HG02840 (cell line): ENCODE measurements around the gene LMF2.
"Not testable (repeated sequence)": the region's sequence is repeated elsewhere in the genome, so short reads cannot be mapped to it uniquely, and the experiment has no call there.

ENCODE experiments used
- ATAC-seq: cut with Tn5 transposase; IDR thresholded peaks from one replicate; pipeline ENCODE4 v1.9.1; 2021; ENCODE audit warnings: mild to moderate bottlenecking, moderate library complexity, moderate number of reproducible peaks; ENCODE audit not compliant: unreplicated experiment, low FRiP score

Gene LMF2

DNA sequence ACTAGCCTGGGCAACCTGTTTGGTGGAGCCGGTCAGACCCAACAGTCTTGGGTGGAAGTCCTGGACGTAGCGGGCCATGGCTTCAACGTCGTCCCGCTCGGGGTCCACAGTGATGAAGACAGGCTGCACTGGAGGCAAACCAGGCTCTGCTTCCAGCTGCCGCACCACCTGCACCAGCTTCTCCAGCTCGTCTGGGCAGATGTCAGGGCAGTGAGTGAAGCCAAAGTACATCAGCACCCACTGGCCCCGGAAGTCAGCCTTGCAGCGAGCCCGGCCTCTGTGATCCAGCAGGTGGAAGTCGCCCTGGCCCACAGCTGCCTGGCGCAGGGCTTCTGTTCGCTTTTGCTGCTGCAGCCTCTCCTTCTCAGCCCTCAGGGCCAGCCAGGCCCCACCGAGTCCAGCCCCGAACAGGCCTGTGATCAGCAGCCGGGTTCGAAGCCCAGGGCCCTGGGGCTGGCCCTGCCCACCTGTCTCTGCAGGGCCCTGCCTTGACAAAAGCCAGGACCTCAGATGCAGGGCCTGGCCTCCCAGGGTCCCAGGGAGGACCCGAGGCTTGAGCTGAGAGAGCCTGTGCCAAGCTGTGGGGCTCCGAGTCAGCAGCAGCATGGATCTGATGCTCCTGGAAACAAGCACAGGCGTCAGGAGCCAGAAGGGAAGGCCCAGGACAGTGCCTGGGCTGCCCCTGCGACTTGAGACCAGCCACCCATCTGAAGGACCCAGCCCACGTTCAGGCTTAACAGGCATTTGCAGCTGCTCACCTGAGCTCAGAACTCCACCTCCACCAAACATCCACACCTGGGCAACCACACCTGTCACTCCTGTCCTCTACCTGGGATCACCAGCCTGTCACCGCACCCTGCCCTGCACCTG, 16.5 kb upstream of the LMF2 start:
- no peak for ATAC-seq

DNA sequence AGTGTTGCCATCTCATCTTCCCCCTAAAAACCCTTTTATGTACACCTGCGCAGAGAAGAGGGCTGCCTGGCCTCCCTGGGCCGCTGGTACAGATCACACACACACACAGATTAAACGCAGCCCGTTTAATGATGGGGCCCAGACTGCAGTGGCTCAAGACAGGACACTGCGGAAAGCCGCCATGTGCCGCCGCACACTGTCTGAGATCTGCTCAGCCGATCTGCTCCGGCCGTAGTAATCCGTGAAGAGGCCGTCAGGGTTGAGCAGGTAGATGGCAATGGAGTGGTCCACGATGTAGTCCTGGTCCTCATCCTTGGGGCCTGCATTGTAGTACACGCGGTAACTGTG, 15.9 kb upstream of the LMF2 start:
- no peak for ATAC-seq

DNA sequence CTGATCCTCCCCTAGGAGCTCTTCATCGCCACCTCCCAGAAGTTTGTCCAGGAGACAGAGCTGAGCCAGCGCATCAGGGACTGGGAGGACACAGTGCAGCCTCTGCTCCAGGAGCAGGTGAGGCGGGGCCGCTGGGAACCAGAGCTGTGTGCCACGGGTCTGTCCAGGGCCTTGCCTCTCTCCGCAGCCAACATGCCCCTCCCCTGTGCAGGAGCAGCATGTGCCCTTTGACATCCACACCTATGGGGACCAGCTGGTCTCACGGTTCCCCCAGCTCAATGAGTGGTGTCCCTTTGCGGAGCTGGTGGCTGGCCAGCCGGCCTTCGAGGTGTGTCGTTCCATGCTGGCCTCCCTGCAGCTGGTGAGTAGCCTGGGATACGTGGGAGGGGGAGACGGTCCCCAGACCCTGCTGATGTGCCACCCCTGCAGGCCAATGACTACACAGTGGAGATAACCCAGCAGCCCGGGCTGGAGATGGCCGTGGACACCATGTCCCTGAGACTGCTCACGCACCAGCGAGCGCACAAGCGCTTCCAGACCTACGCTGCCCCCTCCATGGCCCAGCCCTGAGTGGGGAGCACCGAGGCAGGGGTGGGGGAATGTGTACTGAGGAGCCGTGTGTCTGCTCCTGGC, 15.4 kb upstream of the LMF2 start:
- ATAC-seq, result no peak

DNA sequence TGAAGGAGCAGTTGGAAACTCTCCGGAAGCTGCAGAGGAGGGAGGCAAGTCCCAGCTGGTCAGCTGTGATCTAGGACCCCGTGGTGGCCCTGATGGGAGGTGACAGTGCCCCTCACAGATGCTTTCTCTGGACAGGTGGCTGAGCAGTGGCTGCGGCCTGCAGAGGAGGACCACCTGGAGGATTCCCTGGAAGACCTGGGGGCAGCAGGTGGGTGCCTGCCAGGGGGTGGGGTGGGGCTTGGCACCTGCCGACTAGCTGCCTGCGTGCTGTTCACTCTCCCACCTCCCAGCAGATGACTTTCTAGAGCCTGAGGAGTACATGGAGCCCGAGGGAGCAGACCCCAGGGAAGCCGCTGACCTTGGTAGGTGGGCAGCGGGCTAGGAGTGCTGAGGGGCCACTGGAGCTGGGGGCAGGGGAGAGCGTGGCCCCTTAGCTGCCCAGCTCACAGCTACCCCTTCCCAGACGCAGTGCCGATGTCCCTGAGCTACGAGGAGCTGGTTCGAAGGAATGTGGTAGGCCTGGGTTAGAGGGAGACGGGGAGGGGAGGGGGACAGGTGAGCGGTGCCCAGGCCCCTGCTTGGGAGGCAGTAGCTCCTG, 14.8 kb upstream of the LMF2 start:
- no peak for ATAC-seq

DNA sequence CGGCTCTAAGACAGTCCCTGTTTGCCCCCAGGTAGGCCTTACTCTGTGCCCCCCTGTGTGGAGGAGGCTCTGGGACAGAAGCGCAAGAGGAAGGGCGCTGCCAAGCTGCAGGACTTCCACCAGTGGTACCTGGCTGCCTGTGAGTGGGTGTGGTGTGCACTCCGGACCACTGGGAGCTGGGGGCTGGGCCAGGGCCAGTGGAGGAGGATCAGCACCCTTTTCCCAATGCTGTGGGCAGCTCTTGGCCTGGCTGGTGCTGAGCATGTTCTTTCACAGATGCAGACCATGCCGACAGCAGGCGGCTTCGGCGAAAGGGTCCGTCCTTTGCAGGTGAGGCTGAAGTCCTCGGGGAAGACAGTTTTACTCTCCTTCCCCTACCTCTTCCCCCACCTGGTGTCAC, 14.2 kb upstream of the LMF2 start:
- ATAC-seq, result no peak

DNA sequence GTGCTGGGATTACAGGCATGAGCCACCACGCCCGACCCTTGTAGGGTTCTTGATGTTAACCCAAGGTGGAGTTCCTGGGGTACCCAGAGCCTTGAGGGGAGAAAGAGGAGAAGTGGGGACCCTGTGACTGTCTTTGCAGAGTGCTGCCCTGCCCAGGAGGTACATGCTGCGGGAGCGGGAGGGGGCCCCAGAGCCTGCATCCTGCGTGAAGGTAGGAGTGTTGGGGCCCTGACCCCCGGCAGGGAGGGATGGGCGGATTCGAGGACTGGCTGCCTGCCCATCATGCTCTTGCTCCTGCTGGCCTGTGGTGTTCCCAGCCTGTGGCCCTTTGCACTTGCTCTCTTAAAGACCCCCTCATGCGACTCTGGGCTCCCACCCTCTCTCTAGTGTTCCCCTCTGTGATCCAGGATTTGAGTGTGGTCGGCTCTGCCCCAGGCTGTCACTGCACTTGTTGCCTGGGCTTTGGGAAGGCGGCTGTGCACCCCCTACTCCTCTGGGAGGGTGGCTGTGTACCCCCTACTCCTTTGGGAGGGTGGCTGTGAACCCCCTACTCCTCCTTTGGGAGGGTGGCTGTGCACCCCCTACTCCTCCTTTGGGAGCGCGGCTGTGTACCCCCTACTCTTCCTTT, 13.4 kb upstream of the LMF2 start:
- ATAC-seq, result no peak

DNA sequence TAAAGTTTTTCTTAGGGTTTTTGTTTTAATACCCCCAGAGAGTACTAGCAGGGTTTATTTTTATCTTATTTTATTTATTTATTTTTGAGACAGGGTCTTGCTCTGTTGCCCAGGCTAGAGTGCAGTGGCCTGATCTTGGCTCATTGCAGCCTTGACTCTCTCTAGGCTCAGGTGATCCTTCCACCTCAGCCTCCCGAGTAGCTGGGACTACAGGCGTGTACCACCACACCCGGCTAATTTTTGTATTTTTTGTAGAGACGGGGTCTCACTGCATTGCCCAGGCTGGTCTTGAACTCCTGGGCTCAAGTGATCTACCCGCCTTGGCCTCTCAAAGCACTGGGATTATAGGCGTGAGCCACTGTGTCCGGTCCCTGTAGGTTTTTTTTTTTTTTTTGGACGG, 12.7 kb upstream of the LMF2 start:
- ATAC-seq, result not testable (repeated sequence)

DNA sequence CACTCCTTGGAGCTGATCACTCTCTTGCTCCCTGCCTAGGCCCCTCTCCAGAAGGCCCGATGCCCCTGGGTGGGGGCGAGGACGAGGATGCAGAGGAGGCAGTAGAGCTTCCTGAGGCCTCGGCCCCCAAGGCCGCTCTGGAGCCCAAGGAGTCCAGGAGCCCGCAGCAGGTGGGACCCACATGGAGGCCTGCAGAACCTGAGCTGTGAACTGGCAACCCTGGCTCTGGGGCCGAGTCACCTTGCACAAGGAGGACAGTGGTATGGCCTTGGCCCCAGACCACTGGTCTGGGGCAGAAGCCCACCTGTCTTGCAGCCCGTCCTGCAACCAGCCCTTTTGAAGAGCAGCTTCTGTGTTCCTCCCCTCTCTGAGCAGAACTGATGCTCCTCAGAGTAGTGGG, 11.6 kb upstream of the LMF2 start:
- ATAC-seq, result no peak

DNA sequence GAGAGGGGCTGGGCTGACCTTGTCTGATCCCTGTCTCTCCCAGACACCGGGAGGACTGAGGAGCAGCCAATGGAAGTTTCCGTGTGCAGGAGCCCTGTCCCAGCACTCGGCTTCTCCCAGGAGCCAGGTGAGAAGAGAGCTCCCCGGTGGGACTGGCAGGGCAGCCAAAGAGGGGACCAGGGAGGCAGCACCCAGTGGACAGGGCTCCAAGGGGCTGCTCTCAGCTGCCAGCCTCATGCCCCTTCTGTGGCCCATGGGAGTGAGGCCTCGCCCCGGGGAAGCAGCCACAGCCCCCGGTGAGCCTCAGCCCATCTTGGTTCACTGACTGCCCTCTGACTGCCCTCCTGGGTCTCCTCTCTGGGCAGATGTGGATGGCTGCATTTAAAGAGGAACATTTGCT, 11.1 kb upstream of the LMF2 start:
- no peak for ATAC-seq

DNA sequence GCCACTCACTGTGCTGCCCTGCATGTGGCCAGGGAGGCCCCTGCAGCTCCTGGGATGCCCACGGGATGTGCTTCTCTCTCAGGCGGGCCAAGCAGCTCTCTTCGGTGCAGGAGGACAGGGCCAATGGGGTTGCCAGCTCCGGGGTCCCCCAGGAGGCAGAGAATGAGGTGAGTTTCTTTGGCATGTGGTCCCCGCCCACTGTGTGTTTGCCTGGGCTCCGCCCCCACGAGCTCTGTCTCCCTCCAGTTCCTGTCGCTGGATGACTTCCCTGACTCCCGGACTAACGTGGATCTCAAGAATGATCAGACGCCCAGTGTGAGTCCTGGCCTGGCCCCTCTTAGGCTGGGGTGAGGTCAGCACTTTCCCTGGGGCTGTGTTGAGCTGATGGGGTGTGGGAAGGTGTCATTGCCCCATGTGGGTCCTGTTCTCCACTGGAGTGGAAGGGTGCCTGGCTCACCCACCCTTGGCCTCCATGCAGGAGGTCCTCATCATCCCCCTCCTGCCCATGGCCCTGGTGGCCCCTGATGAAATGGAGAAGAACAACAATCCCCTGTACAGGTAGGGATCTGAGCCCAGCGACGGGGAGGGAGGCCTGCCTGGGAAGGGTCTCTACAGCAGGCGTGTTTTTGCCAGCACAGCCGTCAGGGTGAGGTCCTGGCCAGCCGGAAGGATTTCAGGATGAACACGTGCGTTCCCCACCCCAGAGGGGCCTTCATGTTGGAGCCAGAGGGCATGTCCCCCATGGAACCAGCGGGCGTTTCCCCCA, 10.2 kb upstream of the LMF2 start:
- no peak for ATAC-seq

DNA sequence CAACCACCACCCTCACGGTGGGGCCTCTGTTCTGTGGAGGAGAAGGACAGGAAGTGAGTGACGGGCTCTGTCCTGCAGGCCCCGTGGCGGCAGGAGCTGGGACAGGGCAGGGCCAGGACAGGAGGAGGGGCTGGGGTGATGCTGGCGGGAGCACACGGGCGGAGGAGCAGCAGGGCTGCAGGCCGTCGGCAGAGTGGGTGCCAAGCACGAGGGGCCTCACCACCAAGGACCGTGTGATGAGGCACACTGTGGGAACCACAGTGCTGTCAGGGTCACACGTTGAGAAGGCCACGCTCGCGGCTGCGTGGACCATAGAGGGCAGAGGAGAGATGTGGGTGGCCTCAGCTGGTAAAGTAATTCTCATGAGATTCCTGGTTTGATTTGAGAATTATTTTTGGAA, 9.4 kb upstream of the LMF2 start:
- ATAC-seq, result no peak

DNA sequence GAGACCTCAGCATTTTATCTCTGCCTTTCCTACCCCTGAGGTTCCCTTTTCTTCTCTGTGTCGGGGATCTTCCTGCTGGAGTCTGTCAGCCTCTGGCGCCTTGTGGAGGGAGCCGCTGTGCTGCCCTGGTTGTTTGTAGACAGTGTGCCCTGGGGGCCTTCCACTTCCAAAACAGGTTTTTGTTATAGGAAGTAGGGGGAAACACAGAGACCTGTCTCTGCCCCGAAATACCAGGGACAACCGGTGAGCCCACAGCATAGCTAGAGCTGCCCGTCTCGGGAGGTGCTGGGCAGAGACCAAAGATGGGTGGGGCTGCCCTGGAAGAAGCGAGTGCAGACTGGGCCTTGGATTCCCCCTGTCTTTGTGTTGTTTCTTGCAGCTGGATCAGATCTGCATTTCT, 8.6 kb upstream of the LMF2 start:
- no peak for ATAC-seq

DNA sequence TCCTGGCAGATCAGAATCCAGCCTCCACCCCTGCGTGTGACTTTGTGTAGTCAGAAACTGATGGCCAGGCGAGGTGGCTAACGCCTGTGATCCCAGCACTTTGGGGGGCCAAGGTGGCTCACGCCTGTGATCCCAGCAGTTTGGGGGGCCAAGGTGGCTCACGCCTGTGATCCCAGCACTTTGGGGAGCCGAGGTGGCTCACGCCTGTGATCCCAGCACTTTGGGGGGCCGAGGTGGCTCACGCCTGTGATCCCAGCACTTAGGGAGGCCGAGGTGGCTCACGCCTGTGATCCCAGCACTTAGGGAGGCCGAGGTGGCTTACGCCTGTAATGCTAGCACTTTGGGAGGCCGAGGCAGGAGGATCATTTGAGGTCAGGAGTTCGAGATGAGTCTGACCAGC, 5.7 kb upstream of the LMF2 start:
- ATAC-seq, result no peak

DNA sequence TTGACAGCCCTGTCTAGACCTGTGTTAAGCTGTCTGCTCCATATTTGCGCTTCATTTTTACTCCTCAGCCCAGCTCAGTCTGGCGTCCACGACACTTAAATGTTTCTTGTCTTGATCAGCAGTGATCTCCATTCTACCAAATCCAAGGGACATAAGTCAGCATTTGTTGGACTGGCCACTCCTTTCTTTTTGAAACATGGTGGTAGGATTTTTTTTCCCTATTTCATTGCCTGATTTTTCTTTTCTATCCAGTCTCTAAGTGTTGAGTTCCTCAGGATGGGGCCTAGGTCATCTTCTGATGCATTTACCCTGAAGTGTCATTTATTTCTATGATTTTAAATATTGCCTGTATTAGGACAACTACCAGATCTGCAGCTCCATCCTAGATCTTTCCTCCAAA, 1.4 kb upstream of the LMF2 start:
- no peak for ATAC-seq

DNA sequence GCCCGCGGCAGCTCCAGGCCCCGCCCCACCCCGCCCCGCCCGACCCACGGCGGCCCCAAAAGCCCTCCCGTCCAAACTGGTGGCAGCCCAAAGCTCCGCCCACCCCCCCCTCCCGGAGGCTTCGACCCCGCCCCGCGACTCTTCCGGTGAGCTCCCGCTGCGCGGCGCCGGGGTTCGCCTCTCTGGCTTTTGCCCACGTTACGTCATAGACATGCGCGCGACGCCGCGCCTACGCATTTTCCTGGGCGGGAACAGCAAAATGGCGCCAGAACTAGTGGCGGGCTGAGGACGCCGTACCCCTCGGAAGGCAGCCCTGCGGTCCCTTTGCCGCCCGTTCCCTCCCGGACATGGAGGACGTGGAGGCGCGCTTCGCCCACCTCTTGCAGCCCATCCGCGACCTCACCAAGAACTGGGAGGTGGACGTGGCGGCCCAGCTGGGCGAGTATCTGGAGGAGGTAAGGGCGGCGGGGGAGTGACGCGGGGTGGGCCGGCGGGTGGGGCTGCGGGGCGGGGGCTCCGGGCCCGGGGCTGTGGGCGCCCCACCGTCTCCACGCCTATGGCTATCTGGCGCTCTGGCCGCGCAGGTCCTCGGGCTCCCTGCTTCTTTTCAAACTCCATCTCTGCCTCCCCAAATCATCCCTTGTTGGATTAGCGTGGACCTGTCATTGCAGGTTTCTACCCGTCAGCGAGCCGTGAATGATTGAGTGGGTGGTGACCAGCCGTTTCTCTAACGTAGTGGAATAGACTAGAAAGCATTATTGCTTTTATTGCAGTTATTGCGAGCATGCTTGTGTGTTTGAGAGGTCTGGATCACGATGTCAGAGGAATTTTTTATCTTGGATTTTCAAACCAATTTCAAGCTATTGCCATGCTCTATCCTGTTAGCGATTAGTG, 736 bp upstream of the LMF2 start, which contains the start of gene NCAPH2:
TSS of gene NCAPH2 (plus strand) at position 234 of the 894 bp plus-strand sequence. CDS start at position 348, 114 bp downstream.
- peak; percentile 72 for ATAC-seq

DNA sequence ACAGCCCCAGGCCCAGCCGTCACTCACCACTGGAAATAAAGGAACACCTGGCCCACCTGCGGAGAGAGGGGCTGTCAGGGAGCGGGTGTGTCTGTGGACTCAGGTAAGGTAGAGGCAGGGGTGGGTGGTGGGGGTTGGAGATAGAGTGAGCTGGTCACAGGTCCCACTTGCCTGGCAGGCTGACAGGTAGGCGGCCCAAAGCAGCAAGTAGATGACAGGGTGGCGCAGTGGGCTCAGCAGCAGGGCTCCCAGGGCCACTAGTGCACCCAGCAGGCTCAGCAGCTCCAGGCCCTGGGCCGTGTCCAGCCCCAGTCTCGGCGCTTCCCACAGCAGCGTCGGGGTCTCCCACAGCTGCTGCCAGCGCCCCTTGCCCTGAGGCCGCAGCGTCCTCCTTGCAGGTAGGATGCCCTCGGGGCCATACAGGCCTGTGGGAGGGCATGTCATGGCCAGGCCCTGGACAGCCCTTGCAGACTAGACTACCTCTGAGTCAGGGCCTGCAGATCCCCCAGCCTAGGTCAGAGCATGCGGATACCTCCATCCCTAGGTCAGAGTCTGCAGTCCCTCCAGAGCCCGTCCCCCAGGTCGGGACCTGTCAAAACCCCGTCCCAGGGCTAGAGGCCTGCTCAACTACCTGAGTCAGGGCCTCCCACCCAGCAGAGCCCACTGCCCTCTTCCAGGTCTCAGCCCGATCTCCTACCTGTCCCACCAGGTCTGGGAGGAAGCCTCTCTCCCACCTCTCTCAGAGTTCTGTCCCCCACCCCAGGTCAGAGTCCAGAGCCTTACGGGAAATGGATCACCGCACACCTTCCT, 686 bp downstream of the LMF2 start:
- peak; percentile 4 for ATAC-seq

DNA sequence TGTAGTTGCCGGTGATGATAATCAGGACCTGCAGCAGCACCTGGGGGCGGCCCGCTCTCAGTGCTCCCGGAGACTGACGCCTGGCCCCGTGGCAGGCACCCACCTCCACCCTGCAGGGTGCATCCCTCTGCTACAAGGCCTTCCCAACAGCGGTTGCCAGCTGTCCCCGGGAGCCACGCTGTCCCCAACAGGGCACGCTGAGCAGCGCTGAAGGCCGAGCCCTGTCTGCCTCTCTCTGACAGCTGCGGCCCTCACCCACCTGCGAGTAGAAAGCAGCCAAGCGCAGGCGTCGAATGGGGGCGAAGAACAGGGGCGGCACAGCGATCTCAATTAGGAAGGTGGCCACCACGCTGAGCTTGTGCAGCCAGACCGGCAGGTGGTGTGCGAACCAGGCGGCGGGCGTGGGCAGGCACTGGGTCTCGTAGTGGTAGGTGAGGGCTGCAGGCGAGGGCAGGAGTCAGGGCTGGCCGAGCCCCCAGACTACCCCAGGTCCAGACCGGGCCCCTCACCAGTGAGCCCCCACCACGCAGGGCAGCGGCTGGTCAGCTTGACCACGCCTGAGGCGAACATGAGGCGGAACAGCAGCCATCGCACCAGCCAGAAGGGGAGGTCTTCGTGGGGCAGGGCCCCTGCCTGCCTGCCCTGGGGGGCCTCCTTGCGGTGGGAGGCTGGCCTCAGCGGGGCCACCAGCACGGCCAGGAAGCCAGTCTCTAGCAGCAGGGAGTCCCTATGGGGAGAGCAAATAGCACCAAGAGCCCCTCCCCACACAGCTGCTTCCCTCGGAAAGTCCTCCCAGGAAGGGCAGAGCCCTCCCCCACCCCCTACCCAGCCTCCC, 1.5 kb downstream of the LMF2 start:
- ATAC-seq, result no peak

DNA sequence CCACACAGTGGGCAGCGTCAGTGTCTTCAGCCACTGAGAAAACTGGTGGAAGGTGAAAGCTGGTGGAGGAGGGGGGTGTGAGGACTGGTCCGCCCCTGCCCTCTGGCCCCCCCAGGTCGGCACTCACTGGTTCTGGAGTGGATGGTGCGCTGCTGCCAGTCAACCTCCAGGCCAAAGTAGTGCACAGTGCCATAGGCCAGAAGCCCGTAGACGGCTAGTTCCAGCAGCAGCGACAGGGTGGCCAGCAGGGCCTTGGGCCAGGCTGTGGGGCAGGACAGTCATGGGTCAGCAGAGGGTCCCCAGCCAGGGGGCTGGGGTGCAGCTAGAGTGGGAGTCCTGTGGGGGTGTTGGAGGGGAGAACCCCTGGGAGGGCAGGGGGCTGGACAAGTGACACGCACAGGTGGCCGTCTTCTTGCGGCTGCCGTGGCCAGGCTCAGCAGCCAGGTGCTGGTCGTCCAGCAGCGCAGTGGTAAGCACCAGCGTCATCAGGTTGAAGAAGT, 2.2 kb downstream of the LMF2 start:
- no peak for ATAC-seq
